GM19351 (cell line): ENCODE data around the gene PAM.
A peak's percentile ranks its signal among the peaks of the same experiment; 100 is the strongest.

ENCODE experiments used
- ATAC-seq: cut with Tn5 transposase; IDR thresholded peaks from one replicate; pipeline ENCODE4 v1.9.1; 2021; ENCODE audit warnings: mild to moderate bottlenecking, moderate library complexity; ENCODE audit not compliant: unreplicated experiment

The PAM gene

DNA sequence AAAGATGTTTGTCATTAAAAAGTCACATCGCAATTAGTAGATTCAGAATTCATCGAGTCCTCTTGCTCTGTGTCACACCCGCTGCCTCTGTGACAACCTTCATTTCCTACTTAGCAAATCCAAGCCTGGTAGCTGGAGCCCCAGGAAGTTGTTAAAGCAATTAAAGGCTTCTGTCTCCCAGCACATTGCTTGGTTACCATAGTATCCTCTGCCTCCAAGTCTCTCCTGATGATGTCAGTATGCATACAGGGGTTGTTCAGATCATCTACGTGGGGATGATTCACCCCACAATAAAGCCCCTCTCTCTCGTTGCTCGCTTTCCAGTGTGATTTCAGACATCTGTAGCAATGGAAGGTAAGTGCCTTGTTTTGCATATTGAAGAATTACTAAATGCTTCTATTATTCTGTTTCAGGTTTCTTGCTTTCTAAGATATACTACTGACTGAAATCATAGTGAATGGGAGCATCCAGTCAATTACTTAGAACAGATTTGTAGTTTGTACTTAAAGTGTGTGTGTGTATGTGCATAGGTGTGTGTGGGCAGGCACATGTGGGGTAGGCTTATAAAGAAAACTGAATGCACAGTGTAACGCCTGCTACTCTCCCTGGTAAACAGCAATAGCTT lies 52.9 kb downstream of the PAM start:
- no peak for ATAC-seq

DNA sequence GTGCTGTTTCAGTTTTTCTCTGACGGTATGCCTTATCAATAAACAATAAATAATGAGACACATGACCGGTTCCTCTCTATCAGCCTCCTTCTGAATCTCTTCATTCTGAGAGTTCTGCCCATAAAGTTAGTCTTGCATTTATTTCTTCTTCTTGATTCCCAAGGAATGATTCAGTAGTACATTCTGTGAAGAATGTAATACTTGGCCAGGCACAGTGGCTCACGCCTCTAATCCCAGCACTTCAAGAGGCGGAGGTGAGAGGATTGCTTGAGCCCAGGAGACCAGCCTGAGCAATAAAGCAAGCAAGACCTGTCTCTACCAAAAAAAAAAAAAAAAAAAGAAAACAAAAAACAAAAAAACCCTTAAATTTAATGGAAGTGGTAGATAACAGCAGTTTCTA lies 53.9 kb downstream of the PAM start:
- no peak for ATAC-seq

- ATAC-seq: no peak
These were observed 56.9 kb downstream of the PAM start for GRCh38 chr5:102811972-102812371.

DNA sequence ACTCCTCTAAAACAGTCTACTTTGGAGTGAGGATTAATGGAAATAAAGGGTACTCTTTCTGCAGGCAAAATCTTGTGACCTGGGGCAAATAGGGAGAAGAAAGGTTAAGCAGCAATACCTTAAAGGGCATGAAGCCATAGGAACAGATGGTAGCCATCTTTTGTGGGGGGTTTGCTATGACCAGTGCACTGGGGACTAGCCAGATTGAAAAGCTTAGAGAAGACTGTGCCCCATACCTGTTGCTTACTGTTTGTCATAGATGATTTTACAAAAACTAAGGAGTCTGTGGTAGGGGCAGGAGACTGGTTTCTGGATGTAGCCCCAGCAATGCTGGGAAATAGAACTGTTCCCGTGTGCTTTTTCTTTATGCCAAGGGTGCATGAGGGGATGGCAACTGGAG lies 58.6 kb downstream of the PAM start:
- no peak for ATAC-seq

DNA sequence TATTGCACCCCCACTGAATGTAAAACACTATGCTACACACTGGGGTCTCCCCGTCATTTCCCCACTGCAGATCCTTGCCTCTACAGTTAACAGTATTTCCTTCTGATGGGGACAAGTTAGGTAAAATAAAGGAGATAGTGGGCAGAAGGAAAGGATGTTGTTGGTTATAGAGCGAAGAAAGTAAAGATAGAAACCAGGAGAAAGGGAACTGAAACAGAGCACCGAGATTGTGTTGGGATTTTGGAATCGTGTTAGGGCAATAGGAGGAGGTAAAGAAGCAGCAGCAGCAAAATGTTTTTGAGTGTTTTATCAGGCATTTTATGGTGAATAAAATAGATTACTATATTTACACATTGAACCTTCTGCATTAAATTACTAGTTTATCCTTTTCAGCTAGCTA lies 60.0 kb downstream of the PAM start:
- ATAC-seq: no peak

DNA sequence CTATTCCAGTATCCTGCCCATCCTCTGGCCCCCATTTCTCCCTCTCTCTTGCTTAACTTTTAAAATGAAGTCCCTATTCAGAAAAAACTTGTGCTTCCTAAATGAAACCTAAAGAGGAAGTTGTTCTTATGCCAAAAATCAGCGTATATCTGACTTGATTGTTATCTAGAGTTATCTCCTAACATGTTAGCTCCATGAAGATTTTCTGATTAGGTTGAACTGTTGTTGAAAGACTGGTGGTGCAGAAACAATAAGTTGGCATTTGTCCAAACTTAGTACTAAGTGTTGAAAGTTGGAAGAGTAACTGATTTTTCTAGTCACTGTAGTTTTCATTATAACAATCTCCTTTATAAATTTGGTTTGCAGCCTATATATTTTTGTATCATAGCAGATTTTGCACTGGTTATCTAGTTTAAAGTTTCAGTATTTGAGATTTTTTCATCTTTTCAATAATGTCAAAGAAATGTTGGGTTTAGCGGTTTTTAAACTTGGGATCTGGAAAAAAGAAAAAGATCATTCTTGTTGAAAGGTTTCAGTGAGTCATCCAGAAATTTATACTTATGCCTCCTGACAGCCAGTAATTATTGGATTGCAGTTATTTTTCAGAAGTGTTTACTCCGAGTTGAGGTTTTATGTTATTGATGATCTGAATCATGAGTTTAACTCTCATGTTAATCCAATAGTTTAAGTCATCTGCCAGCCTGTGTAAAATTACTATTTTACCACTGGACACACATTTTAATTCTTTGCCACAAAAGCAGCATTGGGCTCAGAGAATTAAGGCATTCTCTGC lies 60.6 kb downstream of the PAM start:
- ATAC-seq: no peak

- ATAC-seq: no peak
These were observed 63.2 kb downstream of the PAM start for GRCh38 chr5:102818345-102818744.

DNA sequence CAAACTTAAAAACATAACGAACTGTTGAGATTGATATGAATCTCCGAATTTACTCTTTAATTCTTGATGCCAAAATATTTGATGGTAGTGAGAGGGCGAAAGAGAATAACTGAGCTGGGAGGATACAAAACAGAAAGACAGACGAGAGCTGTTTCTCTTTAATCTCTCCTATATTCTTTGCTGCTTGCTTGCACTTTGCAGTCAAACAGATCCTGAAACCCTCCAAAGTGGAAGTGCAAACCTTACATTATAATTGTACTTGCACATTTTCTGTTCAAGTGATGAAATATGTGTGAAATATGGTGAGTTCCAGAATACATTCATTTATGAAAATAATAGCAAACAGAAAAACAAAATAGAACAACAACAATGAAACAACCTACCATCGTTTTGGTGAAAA lies 63.8 kb downstream of the PAM start:
- ATAC-seq: no peak

DNA sequence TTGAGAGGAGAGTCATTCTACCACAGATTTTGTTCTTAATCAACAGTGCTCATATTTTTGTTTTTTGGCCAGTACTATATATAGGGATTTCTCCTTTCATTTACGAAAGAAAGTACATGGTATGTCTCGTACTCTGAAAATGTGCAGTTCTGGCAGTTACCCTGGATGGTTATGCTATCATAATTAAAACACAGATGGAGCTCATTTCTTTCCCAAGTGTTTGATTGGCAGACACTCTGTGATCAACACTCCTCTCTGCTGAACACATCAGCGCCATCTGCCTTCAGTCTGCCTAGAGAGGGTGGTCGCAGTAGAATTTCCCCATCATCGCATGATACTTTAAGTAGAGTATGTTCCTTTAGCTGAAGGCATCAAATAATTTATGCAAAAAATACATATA lies 64.5 kb downstream of the PAM start:
- ATAC-seq: no peak

GRCh38 chr5:102823441-102823874 lies 68.4 kb downstream of the PAM start:
- ATAC-seq: no peak

DNA sequence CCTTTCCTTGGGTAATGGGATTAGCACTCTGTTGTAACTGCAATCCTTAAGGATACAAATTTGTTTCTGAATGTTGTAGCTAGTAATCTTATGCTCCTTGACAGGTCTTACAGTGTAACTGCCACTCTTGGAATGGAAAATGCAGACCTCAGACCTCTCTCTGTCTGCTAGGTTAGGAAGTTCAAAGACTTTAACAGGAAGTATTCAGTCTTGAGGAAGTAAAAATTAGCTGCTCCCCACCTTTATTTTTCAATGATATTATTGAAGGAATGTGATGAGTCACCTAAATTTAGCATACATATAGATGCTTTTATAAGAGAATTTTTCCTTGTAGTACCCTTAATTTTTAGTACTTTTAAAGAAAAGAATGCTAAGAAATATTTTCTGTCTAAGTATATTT lies 71.5 kb downstream of the PAM start:
- ATAC-seq: no peak

DNA sequence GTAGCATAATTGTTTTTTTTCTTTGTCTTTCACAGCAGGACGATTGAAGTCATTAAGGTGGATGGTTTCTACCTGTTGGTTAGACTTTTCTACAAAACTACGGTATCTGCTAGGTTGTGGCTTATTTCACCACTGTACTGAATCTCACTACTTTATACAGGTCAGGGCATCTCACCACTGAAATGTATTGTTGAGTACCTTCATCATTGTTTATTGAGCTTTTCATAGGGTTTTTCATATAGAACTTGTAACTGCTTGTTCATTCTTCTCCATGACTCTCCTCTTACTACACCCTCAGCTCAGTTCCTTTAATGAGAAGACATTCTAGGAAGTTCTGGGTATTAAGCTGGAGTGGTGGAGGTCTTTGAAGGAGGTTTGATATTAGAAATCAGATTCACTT lies 75.1 kb downstream of the PAM start:
- no peak for ATAC-seq

DNA sequence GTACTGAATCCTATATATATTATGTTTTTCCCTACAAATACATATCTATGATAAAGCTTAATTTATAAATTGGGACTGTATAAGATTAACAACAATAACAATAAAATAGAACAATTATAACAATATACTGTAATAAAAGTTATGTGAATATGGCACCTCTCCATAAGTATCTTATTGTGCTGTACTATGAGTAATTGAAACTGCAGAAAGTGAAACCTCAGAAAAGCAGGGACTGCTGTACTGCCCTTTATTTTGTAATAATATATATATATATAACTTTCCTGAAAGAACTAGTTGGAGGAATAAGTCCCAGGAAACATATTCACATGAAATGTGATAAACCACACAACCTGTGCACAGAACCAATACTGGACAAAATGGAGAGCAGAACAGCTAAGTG lies 77.3 kb downstream of the PAM start:
- ATAC-seq: peak; percentile 59

DNA sequence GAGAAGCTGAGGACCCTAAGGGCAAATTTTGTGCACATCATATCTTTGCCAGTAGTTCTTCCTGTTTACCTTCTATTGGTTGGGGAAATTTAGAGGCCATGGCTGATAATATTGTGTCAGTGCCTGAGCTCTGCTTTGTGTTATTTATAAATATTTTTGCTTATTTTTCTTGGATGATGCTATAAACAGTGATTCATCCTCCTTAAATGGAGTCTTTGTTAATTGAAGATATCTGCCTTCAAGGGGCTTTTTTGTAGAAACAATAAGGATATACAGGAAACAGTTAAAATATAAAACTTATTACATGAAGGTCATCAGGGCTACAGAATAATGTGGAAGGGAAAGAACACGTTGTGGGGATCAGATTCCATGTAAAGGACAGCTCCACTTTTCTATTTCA lies 78.0 kb downstream of the PAM start:
- ATAC-seq: no peak

GRCh38 chr5:102834438-102834964 lies 79.4 kb downstream of the PAM start:
- ATAC-seq: no peak

- no peak for ATAC-seq
These were observed 80.6 kb downstream of the PAM start for GRCh38 chr5:102835717-102836116.

GRCh38 chr5:102841021-102841420 lies 85.9 kb downstream of the PAM start:
- ATAC-seq: no peak

DNA sequence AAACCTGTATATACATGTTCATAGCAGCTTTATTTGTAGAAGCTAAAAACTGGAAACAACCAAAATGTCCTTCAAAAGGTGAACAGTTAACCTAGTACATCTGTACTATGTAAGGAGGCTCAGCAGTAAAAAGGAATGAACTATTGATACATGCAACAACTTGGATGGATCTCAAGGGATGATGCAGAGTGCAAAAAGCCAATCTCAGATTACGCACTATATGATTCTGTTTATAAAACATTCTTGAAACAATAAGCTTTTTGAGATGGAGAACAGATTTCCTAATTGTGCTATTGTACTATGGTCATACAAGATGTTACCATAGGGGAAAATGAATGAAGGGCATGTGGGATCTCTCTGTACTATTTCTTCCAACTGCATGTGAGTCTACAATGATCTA lies 88.9 kb downstream of the PAM start:
- no peak for ATAC-seq

DNA sequence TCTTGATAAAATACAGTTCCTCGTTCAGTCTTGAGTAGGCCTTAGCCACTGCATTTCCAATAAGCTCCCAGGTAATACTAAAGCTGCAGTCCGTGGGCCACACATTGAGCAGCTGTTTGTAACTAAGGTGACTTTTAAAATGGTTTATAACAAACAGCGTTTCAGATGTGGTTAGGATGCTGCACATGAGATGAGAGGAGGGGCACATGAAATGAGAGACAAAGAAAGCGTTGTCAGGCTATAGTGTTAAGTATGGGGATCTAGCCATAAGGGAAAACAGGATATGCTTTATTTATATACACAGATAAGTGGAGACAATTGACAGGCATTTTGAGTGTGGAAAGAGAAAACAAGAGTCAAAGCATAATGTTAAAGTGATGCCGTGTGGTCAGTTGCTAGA lies 89.9 kb downstream of the PAM start:
- no peak for ATAC-seq

DNA sequence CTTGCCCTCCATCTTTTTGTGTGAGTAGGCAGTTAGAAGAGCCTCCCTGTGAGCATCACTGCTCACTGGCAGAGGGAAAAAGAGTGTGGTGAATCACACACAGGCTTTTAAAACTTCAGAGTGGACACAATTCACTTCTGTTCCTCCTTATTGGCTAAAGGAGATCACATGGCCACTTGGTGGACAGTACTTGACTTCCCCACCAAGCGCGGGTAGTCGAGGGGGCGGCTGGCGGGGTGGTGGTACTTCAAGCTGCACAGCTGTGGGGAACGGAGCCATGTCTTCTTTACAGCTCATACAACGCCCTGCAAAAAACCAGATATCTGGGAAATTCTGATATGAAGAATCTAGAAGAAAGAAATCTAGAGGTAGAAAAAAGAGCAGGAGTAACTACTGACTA lies 95.4 kb downstream of the PAM start:
- ATAC-seq: no peak

DNA sequence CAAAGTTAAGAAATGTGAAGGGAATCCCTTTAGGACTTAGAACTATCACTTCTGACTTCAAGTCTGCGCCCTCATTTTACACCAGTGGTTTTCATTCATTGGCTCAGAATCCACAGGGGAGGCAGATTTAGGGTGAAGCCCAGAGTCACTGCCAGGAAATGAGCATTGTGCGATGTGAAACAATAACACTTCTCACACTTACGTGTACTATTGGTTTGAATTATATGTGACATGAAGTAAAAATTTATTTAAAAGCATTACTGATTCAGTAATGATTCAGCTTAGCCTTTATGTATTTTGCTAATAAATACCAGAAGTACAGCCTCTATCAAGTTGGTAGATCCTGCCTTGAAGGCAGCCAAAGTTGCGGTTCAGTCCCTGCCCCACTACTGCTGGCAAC lies 98.6 kb downstream of the PAM start:
- ATAC-seq: peak; percentile 48

DNA sequence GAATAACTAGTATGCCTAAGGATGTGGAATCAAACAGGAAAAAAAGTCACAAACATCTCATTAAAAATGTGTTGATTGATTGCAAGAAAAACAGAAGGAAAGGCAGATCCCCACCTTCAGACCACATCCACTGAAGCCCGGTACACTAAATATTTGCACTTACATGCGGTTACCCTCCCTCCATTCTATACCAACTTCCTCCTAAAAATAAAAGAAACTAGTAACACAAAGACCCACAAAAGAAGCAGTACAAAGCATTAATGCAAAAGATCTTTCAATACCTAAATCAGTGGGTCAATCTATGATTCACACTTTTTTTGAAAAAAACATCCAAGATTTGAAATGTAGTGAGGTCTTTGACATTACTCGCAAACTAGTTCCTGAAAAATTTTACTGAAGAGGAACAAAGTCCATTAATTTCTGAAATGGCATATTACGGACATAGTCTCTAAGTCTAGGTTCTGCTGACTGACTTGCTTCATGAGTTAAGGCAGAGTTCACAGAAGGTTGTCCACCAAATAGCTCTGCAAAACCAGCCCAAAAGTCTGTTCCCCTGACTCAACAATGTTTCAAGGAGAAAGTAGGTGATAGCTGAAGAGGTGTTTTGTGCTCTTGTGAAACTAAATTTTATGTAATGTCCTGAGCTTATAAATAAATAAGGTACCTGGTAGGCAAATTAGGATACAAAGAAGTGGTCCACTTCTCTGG lies 100.7 kb downstream of the PAM start:
- no peak for ATAC-seq
